ENCODE results near the gene SLC7A5.
"Not testable (repeated sequence)": the region's sequence is repeated elsewhere in the genome, so short reads cannot be mapped to it uniquely, and the experiment has no call there.

SLC7A5 gene

GRCh38 chr16:87824016-87824990 lies 45.0 kb downstream of the SLC7A5 start:
- in situ Hi-C loops (cut with MboI; ENCODE audit: low sequenced_read_pairs) = no loop called here

GRCh38 chr16:87823181-87823929 lies 46.0 kb downstream of the SLC7A5 start:
- in situ Hi-C loops (cut with MboI; ENCODE audit: low sequenced_read_pairs) = no loop called here

GRCh38 chr16:87822108-87822970 lies 47.0 kb downstream of the SLC7A5 start:
- in situ Hi-C loops (cut with MboI; ENCODE audit: low sequenced_read_pairs) = no loop called here

- in situ Hi-C loops (cut with MboI; ENCODE audit: low sequenced_read_pairs) = no loop called here
These were observed 47.8 kb downstream of the SLC7A5 start for GRCh38 chr16:87821376-87822107.

- in situ Hi-C loops (cut with MboI; ENCODE audit: low sequenced_read_pairs) = no loop called here
These were observed 49.3 kb downstream of the SLC7A5 start for GRCh38 chr16:87819983-87820382.

DNA sequence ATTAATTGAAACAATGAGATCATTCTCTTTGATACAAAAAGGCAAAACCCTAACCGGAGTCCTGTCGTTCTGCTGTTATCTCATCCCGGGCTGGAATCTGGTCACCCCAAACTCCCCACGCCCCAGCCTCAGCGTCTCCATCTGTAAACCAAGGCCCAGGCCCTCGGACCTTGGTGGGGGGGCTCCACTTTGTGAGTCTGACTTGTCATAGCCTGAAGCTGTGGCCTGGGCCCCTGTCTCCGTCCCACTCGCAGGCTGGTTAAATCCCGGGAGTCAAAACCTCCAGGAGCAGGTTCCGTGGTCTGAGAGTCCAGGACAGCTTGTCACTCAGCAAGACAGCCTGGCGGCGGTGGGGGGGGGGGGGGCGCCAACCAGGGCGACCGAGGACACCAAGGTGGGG lies 50.0 kb downstream of the SLC7A5 start:
- in situ Hi-C loops (cut with MboI; ENCODE audit: low sequenced_read_pairs) = no loop called here

- in situ Hi-C loops (cut with MboI; ENCODE audit: low sequenced_read_pairs) = no loop called here
These were observed 50.7 kb downstream of the SLC7A5 start for GRCh38 chr16:87818533-87819161.

DNA sequence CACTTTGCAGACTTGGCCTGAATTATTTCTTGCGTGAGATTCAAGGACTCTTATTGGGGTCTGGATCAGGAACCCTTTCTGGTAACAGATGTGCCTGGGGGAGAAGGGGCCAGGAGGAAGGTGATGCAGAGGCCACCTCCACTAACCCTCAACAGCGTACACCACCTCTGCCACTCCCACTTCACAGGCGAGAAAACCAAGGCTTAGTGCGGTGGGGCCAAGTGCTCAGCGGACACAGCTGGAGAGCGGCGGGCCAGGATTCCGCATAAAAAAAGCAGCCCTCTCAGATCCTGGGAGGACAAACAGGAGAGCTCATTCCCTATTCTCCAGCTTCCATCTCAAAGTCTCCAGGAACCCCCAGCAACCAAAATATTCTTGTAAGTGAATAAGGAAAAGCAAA lies 51.4 kb downstream of the SLC7A5 start:
- in situ Hi-C loops (cut with MboI; ENCODE audit: low sequenced_read_pairs) = no loop called here

- in situ Hi-C loops (cut with MboI; ENCODE audit: low sequenced_read_pairs) = not testable (repeated sequence)
These were observed 51.9 kb downstream of the SLC7A5 start for GRCh38 chr16:87817370-87817769.

- in situ Hi-C loops (cut with MboI; ENCODE audit: low sequenced_read_pairs) = no loop called here
These were observed 52.7 kb downstream of the SLC7A5 start for GRCh38 chr16:87816507-87817100.

GRCh38 chr16:87815567-87815966 lies 53.7 kb downstream of the SLC7A5 start:
- in situ Hi-C loops (cut with MboI; ENCODE audit: low sequenced_read_pairs) = no loop called here

DNA sequence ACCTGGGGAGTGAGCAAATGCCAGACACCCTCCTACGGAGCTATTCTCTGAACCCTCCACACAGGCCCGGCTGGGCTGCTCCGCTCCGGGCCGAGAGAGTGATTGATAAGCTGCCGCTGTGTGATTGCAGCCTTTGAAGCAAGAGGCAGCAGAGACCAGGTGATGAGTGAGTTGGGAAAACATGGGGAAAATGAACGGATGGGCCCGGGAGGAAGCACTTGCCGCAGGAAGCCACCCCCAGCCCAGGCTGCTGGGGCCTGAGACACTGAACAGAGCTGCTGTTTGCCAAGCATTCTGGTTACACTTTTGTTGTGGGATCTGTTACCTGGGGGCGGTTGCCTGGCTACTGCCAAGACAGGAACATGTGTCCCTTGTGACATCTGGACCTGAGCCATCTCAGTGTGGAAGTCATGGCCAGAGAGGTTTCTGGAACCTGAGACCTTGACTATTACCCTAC lies 57.1 kb downstream of the SLC7A5 start:
- in situ Hi-C loops (cut with MboI; ENCODE audit: low sequenced_read_pairs) = no loop called here

DNA sequence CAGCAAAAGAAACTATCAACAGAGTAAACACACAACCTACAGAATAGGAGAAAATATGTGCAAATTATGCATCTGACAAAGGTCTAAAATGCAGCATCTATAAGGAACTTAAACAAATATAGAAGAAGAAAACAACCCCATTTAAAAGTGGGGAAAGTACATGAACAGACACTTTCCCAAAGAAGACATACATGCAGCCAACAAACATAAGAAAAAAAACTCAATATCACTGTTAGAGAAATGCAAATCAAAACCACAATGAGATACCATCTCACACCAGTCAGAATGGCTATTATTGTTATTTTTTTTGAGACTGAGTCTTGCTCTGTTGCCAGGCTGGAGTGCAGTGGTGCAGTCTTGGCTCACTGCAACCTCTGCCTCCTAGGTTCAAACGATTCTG lies 57.9 kb downstream of the SLC7A5 start:
- in situ Hi-C loops (cut with MboI; ENCODE audit: low sequenced_read_pairs) = not testable (repeated sequence)

DNA sequence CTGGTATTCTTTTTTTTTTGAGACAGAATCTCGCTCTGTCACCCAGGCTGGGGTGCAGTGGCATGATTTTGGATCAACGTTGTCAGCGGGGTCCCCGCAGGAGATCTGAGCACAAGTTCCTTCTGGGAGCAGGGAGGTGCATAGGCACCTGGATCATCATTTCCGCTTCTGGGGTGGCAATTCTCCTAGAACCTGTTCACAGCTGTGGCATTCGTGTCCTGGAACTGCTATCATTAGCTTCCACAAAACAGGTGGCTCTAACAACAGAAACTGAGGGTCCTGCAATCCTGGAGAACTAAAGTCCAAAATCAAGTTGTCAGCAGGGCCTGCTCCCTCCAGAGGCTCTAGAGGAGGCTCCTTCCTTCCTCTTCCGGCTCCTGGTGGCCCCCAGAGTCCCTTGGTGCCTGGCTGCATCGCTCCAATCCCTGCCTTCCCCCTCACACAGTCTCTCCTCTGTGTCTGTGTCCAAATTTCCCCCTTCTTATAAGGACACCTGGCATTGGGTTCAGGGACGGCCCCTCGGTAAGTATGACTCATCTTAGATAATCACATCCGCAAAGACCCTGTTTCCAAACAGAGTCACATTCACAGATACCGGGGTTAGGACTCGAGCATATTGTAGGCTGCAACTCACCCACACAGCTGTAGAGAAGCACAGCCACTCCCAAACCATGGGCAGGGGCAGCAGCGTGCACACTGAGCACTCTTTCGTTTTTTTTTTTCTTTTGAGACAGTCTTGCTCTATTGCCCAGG lies 60.0 kb downstream of the SLC7A5 start:
- in situ Hi-C loops (cut with MboI; ENCODE audit: low sequenced_read_pairs) = no loop called here

DNA sequence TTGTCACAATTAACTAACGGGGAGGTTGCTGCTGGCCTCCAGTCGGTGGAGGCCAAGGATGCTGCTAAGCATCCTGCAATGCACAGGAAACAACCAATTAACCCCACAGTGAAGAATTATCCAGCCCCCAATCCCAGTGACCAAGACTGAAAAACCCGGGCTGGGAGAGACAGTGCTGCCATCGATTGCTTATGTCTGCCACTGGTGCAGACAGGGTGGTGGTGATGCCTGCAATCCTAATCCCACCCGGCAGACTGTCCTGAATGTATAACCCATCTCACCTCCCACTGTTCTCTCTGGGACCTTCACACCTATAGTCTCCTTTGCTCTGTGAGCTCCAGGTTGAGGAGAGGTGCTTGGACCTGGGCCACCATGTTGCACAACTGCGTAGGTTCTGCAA lies 61.2 kb downstream of the SLC7A5 start:
- in situ Hi-C loops (cut with MboI; ENCODE audit: low sequenced_read_pairs) = no loop called here

GRCh38 chr16:87806641-87807546 lies 62.4 kb downstream of the SLC7A5 start:
- in situ Hi-C loops (cut with MboI; ENCODE audit: low sequenced_read_pairs) = no loop called here

DNA sequence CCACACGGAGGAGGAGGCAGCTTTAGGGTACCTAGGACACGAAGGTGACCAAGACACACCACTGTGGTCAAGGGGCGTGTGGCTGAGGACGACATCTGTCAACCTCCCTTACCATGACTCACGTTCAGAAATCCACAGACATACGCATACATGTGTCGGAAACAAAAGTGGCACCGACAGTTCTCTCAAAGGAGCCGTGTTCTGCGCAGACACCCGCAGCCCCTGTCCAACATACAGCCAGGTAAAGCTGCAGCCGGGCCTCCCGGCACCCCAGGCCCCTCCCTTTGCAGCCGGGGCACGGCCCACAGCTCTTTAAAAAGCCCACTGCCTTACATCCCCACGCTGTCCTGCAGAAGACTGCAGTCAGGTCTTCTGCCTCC lies 63.1 kb downstream of the SLC7A5 start:
- in situ Hi-C loops (cut with MboI; ENCODE audit: low sequenced_read_pairs) = no loop called here

GRCh38 chr16:87803385-87803784 lies 65.9 kb downstream of the SLC7A5 start:
- in situ Hi-C loops (cut with MboI; ENCODE audit: low sequenced_read_pairs) = no loop called here

Data from hTERT RPE-1 (cell line).